Measurements from ENCODE around the gene FHIT. TPM values are rescaled to one million over a fixed set of nuclear protein-coding genes. Genes with fewer than 3 reads are reported as not detected.
A peak's percentile ranks its signal among the peaks of the same experiment; 100 is the strongest.

Gene FHIT
- total RNA-seq, 2 experiments from 2014 or later: 86.0 to 90.6 TPM

- peaks cover 27% of the 10 kb centered on the region for H3K4me1 ChIP-seq (ENCODE audit: insufficient read depth, low read length)
- no peak overlapping the region for H3K27ac ChIP-seq (ENCODE audit: low read depth in 1 of 2, low read length in 2 of 2)
- intact Hi-C loops (cut with DNase I, micrococcal nuclease): no loop called here
- CTCF ChIA-PET: no interaction called here
- H3K9me3 Mint-ChIP-seq: no peaks in the 10 kb centered on the region
- H3K4me1 Mint-ChIP-seq (ENCODE audit: low read depth): peaks cover 60% of the 10 kb centered on the region
- no peak overlapping the region for H3K27ac Mint-ChIP-seq
- no peaks in the 10 kb centered on the region for H3K36me3 ChIP-seq (ENCODE audit: insufficient read depth, low read length)
- POLR2A ChIA-PET: interaction anchor here (0.8 to 1.8 kb wide), 3 partner anchors 11 to 62 kb away, joined by 3 to 6 read pairs (median 3); no protein-coding TSS in a partner anchor
- no peak for ATAC-seq (ENCODE audit: poor library complexity)
- peaks cover 11% of the 10 kb centered on the region for H3K36me3 Mint-ChIP-seq (ENCODE audit: low read depth)
- peak overlapping the region; percentile 63 for H3K4me3 Mint-ChIP-seq
- H3K27me3 Mint-ChIP-seq: no peaks in the 10 kb centered on the region
- TF ChIP-seq CTCF (IDR thresholded peaks at IDR 0.05): no peak
- H3K27me3 ChIP-seq (ENCODE audit: control insufficient read depth in 1 of 2, insufficient read depth in 2 of 2, low read length in 2 of 2): no peaks in the 10 kb centered on the region
- no peak for DNase-seq
- no peaks in the 10 kb centered on the region for H3K9me3 ChIP-seq (ENCODE audit: control insufficient read depth in 1 of 2, insufficient read depth in 1 of 2, low read length in 2 of 2)
- H3K4me3 ChIP-seq (ENCODE audit: low read length): no peak overlapping the region
These were observed 1479.5 kb downstream of the FHIT start for GRCh38 chr3:59771768-59772181.

DNA sequence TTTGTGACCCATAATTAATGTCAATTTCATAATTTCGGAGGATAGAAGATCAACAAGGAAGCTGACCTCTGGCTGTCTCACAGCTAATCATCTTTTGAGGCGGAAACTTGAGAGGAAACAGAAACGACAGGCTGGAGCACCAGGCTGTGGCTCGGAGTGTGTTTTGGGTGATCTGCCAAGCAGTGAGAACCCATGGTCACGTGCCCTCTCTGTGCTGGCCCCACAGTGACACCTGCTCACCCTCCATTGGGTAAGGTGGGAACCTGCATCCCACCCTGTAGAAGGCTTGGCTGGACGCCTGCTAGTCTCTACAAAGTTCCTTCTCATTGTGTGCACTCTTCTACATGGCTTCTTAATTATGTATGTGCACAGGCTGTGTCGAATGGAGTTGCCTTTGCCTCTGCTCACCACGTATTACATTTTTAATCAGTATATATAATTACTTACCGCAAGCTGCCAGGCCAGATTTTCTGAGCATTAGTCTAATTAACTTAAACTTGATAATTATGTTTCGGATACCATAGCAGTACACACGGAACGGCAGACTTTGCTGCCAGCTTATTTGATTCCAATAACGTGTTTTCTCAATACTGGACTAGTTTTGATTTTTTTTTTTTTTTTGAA lies 1482.0 kb downstream of the FHIT start:
- Histone ChIP-seq H3K27me3 (ENCODE audit: control insufficient read depth in 1 of 2, insufficient read depth in 2 of 2, low read length in 2 of 2) (no peaks in the 10 kb centered on the region), H3K27ac (ENCODE audit: low read depth in 1 of 2, low read length in 2 of 2) (no peak overlapping the region), H3K9me3 (ENCODE audit: control insufficient read depth in 1 of 2, insufficient read depth in 1 of 2, low read length in 2 of 2) (no peaks in the 10 kb centered on the region), H3K4me1 (ENCODE audit: insufficient read depth, low read length) (peaks cover 24% of the 10 kb centered on the region), H3K4me3 (ENCODE audit: low read length) (no peak overlapping the region), H3K36me3 (ENCODE audit: insufficient read depth, low read length) (no peaks in the 10 kb centered on the region)
- no peak for DNase-seq
- no peaks in the 10 kb centered on the region for H3K9me3 Mint-ChIP-seq
- H3K27me3 Mint-ChIP-seq: no peaks in the 10 kb centered on the region
- H3K4me1 Mint-ChIP-seq (ENCODE audit: low read depth): peaks cover 65% of the 10 kb centered on the region
- peaks cover 11% of the 10 kb centered on the region for H3K36me3 Mint-ChIP-seq (ENCODE audit: low read depth)
- no peak overlapping the region for H3K27ac Mint-ChIP-seq
- ChIA-PET CTCF (no interaction called here), POLR2A (no interaction called here)
- TF ChIP-seq CTCF (IDR thresholded peaks at IDR 0.05): no peak
- no peak for ATAC-seq (ENCODE audit: poor library complexity)
- intact Hi-C loops (cut with DNase I, micrococcal nuclease): no loop called here
- no peak overlapping the region for H3K4me3 Mint-ChIP-seq

DNA sequence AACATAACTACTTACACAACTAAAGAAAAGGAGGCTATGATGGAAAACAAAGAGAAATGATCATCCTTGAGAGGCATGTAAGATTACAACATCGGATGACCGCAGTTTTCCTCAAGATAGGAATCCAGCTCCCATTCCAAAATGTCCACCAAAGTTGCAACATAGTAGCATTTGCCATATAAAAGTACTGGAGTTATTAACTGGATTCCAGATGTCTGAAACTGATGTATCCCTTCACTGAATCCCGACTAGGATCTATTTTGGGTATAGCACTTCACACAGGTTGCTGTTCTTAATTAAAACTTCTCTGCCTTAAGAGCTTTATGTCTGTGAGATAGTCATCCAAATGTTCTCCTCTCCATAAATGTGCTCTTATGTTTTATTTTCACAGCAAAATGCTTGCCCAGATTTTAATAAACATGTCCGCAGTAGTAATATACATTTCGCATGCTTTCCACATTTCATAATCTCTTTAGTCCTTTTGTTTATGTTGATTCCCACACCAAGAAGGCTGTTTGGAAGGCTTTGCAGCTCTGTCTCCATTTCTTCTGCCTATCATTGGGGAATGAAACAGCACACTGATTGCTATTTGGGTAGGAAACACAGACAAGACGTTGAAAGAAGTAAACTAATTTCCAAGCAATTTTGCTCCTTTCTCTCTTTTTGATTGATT lies 1484.9 kb downstream of the FHIT start:
- peaks cover 65% of the 10 kb centered on the region for H3K4me1 Mint-ChIP-seq (ENCODE audit: low read depth)

More for the DNA sequence above, 1484.9 kb downstream of the FHIT start:
- CTCF ChIA-PET: no interaction called here
- Mint-ChIP-seq H3K9me3 (no peaks in the 10 kb centered on the region), H3K27ac (no peak overlapping the region), H3K36me3 (ENCODE audit: low read depth) (peaks cover 11% of the 10 kb centered on the region), H3K4me3 (no peak overlapping the region), H3K27me3 (no peaks in the 10 kb centered on the region)
- no peaks in the 10 kb centered on the region for H3K36me3 ChIP-seq (ENCODE audit: insufficient read depth, low read length)
- H3K9me3 ChIP-seq (ENCODE audit: control insufficient read depth in 1 of 2, insufficient read depth in 1 of 2, low read length in 2 of 2): no peaks in the 10 kb centered on the region
- ATAC-seq (ENCODE audit: poor library complexity) (no peak), DNase-seq (no peak)
- intact Hi-C loops (cut with DNase I, micrococcal nuclease): no loop called here
- H3K27ac ChIP-seq (ENCODE audit: low read depth in 1 of 2, low read length in 2 of 2): no peak overlapping the region
- POLR2A ChIA-PET: no interaction called here
- no peak for TF ChIP-seq CTCF (IDR thresholded peaks at IDR 0.05)
- no peaks in the 10 kb centered on the region for H3K27me3 ChIP-seq (ENCODE audit: control insufficient read depth in 1 of 2, insufficient read depth in 2 of 2, low read length in 2 of 2)
- H3K4me3 ChIP-seq (ENCODE audit: low read length): no peak overlapping the region
- peaks cover 2% of the 10 kb centered on the region for H3K4me1 ChIP-seq (ENCODE audit: insufficient read depth, low read length)

All from CD4-positive, alpha-beta T cell (primary cell).